SK-N-SH (cell line): ENCODE data around the gene DTX3L. TPM values are rescaled to one million over a fixed set of nuclear protein-coding genes. Genes with fewer than 3 reads are reported as not detected.

Experiments used
- CTCF ChIA-PET: fragments of 300-600, 350-600 bp; formaldehyde crosslinking; extraction: SDS; loops from one replicate; lab custom pipeline; 2021; lab: Yijun Ruan, JAX
- POLR2A ChIA-PET: fragments of 350-600 bp; sonication (Branson Sonifier 250); formaldehyde crosslinking; extraction: SDS; loops from one replicate; lab custom pipeline; 2020; ENCODE audit warnings: antibody characterized with exemption, inconsistent platforms; lab: Yijun Ruan, JAX
- DNase-seq: peaks from one replicate; pipeline ENCODE4 v3.0.0; 2012
- H2AFZ ChIP-seq: fragments of 200-600 bp; sonication (generic); 2 replicates; pipeline ENCODE4 v1.8.1; 2016; ENCODE audit warnings: antibody characterized with exemption, mild to moderate bottlenecking, low read depth
- H3F3A ChIP-seq: fragments of 200-600 bp; sonication (generic); replicated peaks from 2 replicates; pipeline ENCODE3; 2016; ENCODE audit warnings: antibody characterized with exemption, mild to moderate bottlenecking; ENCODE audit not compliant: insufficient read depth
- H3K27ac ChIP-seq, 2 experiments: fragments of 200-500 bp in 1 of 2; fragments of 200-600 bp in 1 of 2; sonication (Bioruptor generic) in 1 of 2; sonication (generic), shearing (Covaris generic) in 1 of 2; 2 replicates each; pipeline versions ENCODE4 v1.5.1 to v1.6.1; 2014 to 2016; ENCODE audit warnings: low read depth in 2 of 2, inconsistent platforms in 1 of 2, low read length in 1 of 2, mild to moderate bottlenecking in 1 of 2, mixed read lengths in 1 of 2
- H3K27me3 ChIP-seq: fragments of 200-600 bp; sonication (generic), shearing (Covaris generic); 2 replicates; pipeline ENCODE4 v1.6.1; 2016; ENCODE audit warnings: mixed run types; ENCODE audit not compliant: insufficient read depth
- H3K36me3 ChIP-seq, 2 experiments: fragments of 200-500 bp in 1 of 2; fragments of 200-600 bp in 1 of 2; sonication (Bioruptor generic) in 1 of 2; sonication (generic) in 1 of 2; replicated peaks in 1 of 2; 2 replicates each; pipeline versions ENCODE3 to v1.5.1; 2014 to 2016; ENCODE audit warnings: low read length in 1 of 2, mild to moderate bottlenecking in 1 of 2; ENCODE audit not compliant: insufficient read depth in 2 of 2, control insufficient read depth in 1 of 2
- H3K4me1 ChIP-seq, 2 experiments: fragments of 200-500 bp in 1 of 2; fragments of 200-600 bp in 1 of 2; sonication (Bioruptor generic) in 1 of 2; sonication (generic), shearing (Covaris generic) in 1 of 2; 2 replicates each; pipeline versions ENCODE4 v1.5.1 to v1.6.1; 2014 to 2016; ENCODE audit warnings: low read depth in 1 of 2, low read length in 1 of 2, mixed run types in 1 of 2; ENCODE audit not compliant: insufficient read depth in 2 of 2, control insufficient read depth in 1 of 2
- H3K4me2 ChIP-seq: fragments of 200-600 bp; sonication (generic), shearing (Covaris generic); 2 replicates; pipeline ENCODE4 v1.6.1; 2017; ENCODE audit warnings: mixed run types
- H3K4me3 ChIP-seq, 2 experiments: fragments of 200-500 bp in 1 of 2; fragments of 200-600 bp in 1 of 2; sonication (Bioruptor generic) in 1 of 2; sonication (generic), shearing (Covaris generic) in 1 of 2; 2 replicates each; pipeline versions ENCODE4 v1.5.1 to v1.8.1; 2014 to 2016; ENCODE audit warnings: low read depth in 2 of 2, inconsistent platforms in 1 of 2, low read length in 1 of 2, mild to moderate bottlenecking in 1 of 2, mixed read lengths in 1 of 2, moderate library complexity in 1 of 2
- H3K79me2 ChIP-seq: fragments of 200-600 bp; sonication (generic); 2 replicates; pipeline ENCODE4 v1.8.1; 2017; ENCODE audit warnings: mild to moderate bottlenecking; ENCODE audit not compliant: insufficient read depth
- H3K9ac ChIP-seq: fragments of 200-600 bp; sonication (generic); 2 replicates; pipeline ENCODE4 v1.6.1; 2017; ENCODE audit warnings: mixed run types
- H3K9me2 ChIP-seq: fragments of 200-600 bp; sonication (generic); 2 replicates; pipeline ENCODE4 v1.6.1; 2017; ENCODE audit warnings: mixed run types
- H3K9me3 ChIP-seq: fragments of 200-600 bp; sonication (generic); 2 replicates; pipeline ENCODE4 v1.6.1; 2017; ENCODE audit warnings: mixed run types, mild to moderate bottlenecking, moderate library complexity
- H4K20me1 ChIP-seq: fragments of 200-600 bp; sonication (generic); 2 replicates; pipeline ENCODE4 v1.6.1; 2017; ENCODE audit warnings: mild to moderate bottlenecking, mixed run types; ENCODE audit not compliant: insufficient read depth
- ELF1 ChIP-seq: IDR thresholded peaks from 2 replicates; pipeline ENCODE4 v1.4.0; 2012
- FOXJ3 ChIP-seq: sonication (generic); formaldehyde crosslinking; IDR thresholded peaks from 2 replicates; pipeline ENCODE4 v1.5.1; 2020; ENCODE audit warnings: mild to moderate bottlenecking, missing genetic modification reagents
- FOXM1 ChIP-seq: IDR thresholded peaks from 2 replicates; pipeline ENCODE4 v1.4.0; 2012; ENCODE audit warnings: low read depth, mild to moderate bottlenecking
- GABPA ChIP-seq: IDR thresholded peaks from 2 replicates; pipeline ENCODE4 v1.4.0; 2012; ENCODE audit warnings: low read depth, mild to moderate bottlenecking
- GATA2 ChIP-seq: sonication (generic); formaldehyde crosslinking; IDR thresholded peaks from 2 replicates; pipeline ENCODE4 v1.5.0; 2020; ENCODE audit warnings: mild to moderate bottlenecking, missing genetic modification reagents
- JUND ChIP-seq: IDR thresholded peaks from 2 replicates; pipeline ENCODE4 v1.4.0; 2012
- MXI1 ChIP-seq: IDR thresholded peaks from 2 replicates; pipeline ENCODE4 v1.6.1; 2012; ENCODE audit warnings: mild to moderate bottlenecking, low read depth, low read length, improper control_type of control experiment
- NRF1 ChIP-seq: IDR thresholded peaks from 2 replicates; pipeline ENCODE4 v1.6.1; 2012; ENCODE audit warnings: low read depth, mild to moderate bottlenecking, low read length
- POLR2AphosphoS5 ChIP-seq: IDR thresholded peaks from 2 replicates; pipeline ENCODE4 v1.6.1; 2012; ENCODE audit warnings: low read depth, low read length
- RFX5 ChIP-seq: IDR thresholded peaks from 2 replicates; pipeline ENCODE4 v1.6.1; 2012; ENCODE audit warnings: mild to moderate bottlenecking, improper control_type of control experiment, low read length
- RXRA ChIP-seq: IDR thresholded peaks from 2 replicates; pipeline ENCODE4 v1.4.0; 2012; ENCODE audit warnings: low read depth, mild to moderate bottlenecking, borderline replicate concordance
- SMC3 ChIP-seq: IDR thresholded peaks from 2 replicates; pipeline ENCODE4 v1.6.1; 2012; ENCODE audit warnings: low read depth, low read length, improper control_type of control experiment
- TCF12 ChIP-seq: IDR thresholded peaks from 2 replicates; pipeline ENCODE4 v1.4.0; 2012
- USF2 ChIP-seq: fragments of 150-350 bp; IDR thresholded peaks from 2 replicates; pipeline ENCODE4 v1.6.1; 2017; ENCODE audit warnings: antibody characterized with exemption, low read length, low read depth, borderline replicate concordance
- WGBS: methylation state at CpG from one replicate; pipeline ENCODE4 v1.1.6; 2017; ENCODE audit warnings: low lambda C conversion rate; 5-methylcytosine and 5-hydroxymethylcytosine counted together
- polyA plus RNA-seq, 3 experiments: library from polyadenylated mRNA; depleted of rRNA; stranded (reverse); fragments of >200 nt; gene quantifications; 2 replicates each; pipeline ENCODE4 v1.2.3, GENCODE V29; 2012
- TF ChIP-seq, protein P1 (sequence below): IDR thresholded peaks from 2 replicates; pipeline ENCODE4 v1.6.1; 2012; ENCODE audit warnings: mild to moderate bottlenecking, low read depth, low read length, moderate library complexity

Gene DTX3L
- polyA plus RNA-seq, 1 of the 3 experiments (the other 2 are of a cell fraction) = 2.7 TPM

DNA sequence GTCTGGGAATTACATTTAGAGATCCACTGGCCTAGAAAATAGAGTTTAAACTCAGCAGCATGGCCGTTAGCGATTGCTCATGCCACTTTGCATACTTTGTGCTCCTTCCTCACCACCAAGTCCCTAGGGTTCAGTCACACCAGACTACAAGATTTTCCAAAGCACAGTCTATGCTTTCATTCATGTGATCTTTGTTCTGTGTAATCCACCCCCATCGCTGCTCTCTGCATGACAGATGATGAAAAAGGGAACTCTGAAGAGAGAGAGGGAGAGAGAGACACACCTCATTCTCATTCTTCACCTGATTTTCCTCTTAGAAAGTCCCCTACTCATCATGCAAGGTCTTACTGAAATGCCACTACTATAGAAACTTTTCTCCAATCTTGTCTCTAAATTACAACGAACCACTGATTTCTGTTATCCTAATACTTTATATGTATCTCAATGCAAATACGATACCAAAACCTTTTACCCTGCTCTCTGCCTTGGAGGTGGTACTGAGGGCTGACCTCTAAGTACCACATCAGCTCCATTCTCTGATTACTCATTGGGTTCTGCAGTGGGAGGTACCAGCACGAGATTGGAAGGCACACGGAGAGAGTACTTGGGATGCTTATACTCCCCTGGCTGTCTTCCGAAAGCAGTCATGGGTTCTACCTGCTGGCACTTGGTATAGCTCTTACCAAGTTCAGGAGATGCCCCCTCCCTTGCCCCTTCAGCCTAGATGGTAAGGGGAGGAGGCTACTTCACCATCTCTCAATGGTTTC is 12.2 kb downstream of the DTX3L start:
- H3K9me3 ChIP-seq = peaks cover 5% of the 10 kb centered on the region; the same call in 1 of the 2 replicates
- no peaks in the 10 kb centered on the region for H3F3A ChIP-seq
- H3K9ac ChIP-seq = no peak overlapping the region
- ChIA-PET CTCF (no interaction called here), POLR2A (interaction anchor here (0.9 kb wide), 1 partner anchor 12 kb away, joined by 8 read pairs; the partner anchor contains the start of genes DTX3L and PARP9)
- no peaks in the 10 kb centered on the region for H3K27me3 ChIP-seq
- H4K20me1 ChIP-seq = no peaks in the 10 kb centered on the region
- peaks cover 0 to 6% of the 10 kb centered on the region in 2 experiments; a peak in 1 of 4 replicates for H3K4me1 ChIP-seq
- H3K9me2 ChIP-seq = no peaks in the 10 kb centered on the region
- no peak overlapping the region for H3K27ac ChIP-seq
- no peak for DNase-seq
- H3K79me2 ChIP-seq = no peaks in the 10 kb centered on the region
- H2AFZ ChIP-seq = no peak overlapping the region
- 88% methylated on average over 7 of the region's 8 CpGs for WGBS
- peaks cover 3 to 4% of the 10 kb centered on the region in 2 experiments for H3K36me3 ChIP-seq
- H3K4me2 ChIP-seq = no peak overlapping the region
- no peak overlapping the region for H3K4me3 ChIP-seq
- no peak for TF ChIP-seq FOXM1
- TF ChIP-seq GABPA = no peak
- TF ChIP-seq POLR2AphosphoS5 = no peak
- TF ChIP-seq TCF12 = no peak
- TF ChIP-seq MXI1 = no peak
- TF ChIP-seq RXRA = no peak
- no peak for TF ChIP-seq GATA2 (CRISPR knock-in tag)
- no peak for TF ChIP-seq SMC3
- no peak for TF ChIP-seq ELF1
- no peak for TF ChIP-seq USF2
- TF ChIP-seq, protein P1, sequence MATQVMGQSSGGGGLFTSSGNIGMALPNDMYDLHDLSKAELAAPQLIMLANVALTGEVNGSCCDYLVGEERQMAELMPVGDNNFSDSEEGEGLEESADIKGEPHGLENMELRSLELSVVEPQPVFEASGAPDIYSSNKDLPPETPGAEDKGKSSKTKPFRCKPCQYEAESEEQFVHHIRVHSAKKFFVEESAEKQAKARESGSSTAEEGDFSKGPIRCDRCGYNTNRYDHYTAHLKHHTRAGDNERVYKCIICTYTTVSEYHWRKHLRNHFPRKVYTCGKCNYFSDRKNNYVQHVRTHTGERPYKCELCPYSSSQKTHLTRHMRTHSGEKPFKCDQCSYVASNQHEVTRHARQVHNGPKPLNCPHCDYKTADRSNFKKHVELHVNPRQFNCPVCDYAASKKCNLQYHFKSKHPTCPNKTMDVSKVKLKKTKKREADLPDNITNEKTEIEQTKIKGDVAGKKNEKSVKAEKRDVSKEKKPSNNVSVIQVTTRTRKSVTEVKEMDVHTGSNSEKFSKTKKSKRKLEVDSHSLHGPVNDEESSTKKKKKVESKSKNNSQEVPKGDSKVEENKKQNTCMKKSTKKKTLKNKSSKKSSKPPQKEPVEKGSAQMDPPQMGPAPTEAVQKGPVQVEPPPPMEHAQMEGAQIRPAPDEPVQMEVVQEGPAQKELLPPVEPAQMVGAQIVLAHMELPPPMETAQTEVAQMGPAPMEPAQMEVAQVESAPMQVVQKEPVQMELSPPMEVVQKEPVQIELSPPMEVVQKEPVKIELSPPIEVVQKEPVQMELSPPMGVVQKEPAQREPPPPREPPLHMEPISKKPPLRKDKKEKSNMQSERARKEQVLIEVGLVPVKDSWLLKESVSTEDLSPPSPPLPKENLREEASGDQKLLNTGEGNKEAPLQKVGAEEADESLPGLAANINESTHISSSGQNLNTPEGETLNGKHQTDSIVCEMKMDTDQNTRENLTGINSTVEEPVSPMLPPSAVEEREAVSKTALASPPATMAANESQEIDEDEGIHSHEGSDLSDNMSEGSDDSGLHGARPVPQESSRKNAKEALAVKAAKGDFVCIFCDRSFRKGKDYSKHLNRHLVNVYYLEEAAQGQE = no peak
- no peak for TF ChIP-seq NRF1
- TF ChIP-seq RFX5 = no peak
- no peak for TF ChIP-seq FOXJ3 (CRISPR knock-in tag)
- no peak for TF ChIP-seq JUND
